ENCODE measurements around the gene GAS7. TPM values are rescaled to one million over a fixed set of nuclear protein-coding genes. Genes with fewer than 3 reads are reported as not detected.
A peak's percentile ranks its signal among the peaks of the same experiment; 100 is the strongest.
"Not testable (repeated sequence)": the region's sequence is repeated elsewhere in the genome, so short reads cannot be mapped to it uniquely, and the experiment has no call there.

GAS7 gene
- total and polyA plus RNA-seq, 8 donors = 30.4 to 83.4 (median 40.1) TPM

GRCh38 chr17:10061111-10061845, 137.1 kb downstream of the GAS7 start:
- no peak for TF ChIP-seq CTCF (IDR thresholded peaks at IDR 0.05)
- DNase-seq = peak in 2 of 4 donors; percentile 65 to 82
- peaks cover 0 to 6% of the 10 kb centered on the region in 2 donors for H3K9me3 ChIP-seq
- peaks cover 4 to 68% of the 10 kb centered on the region in 2 donors for H3K4me1 ChIP-seq
- ATAC-seq = no peak
- H3K27me3 ChIP-seq = peaks cover 0 to 6% of the 10 kb centered on the region in 2 donors
- H3K4me3 ChIP-seq = no peak overlapping the region
- H3K36me3 ChIP-seq = no peaks in the 10 kb centered on the region
- intact Hi-C loops (cut with DNase I) = no loop called here
- H3K27ac ChIP-seq = peak overlapping the region; percentile 48 to 62

- peaks cover 0 to 6% of the 10 kb centered on the region in 2 donors for H3K27me3 ChIP-seq
- DNase-seq (no peak), ATAC-seq (no peak)
- H3K4me1 ChIP-seq = peaks cover 4 to 68% of the 10 kb centered on the region in 2 donors
- no peak for TF ChIP-seq CTCF (IDR thresholded peaks at IDR 0.05)
- H3K4me3 ChIP-seq = no peak overlapping the region
- no peaks in the 10 kb centered on the region for H3K36me3 ChIP-seq
- peaks cover 0 to 5% of the 10 kb centered on the region in 2 donors for H3K9me3 ChIP-seq
- no peak overlapping the region for H3K27ac ChIP-seq
- intact Hi-C loops (cut with DNase I) = no loop called here
Observed at GRCh38 chr17:10060526-10060925, 137.9 kb downstream of the GAS7 start.

GRCh38 chr17:10059684-10060211, 138.7 kb downstream of the GAS7 start:
- Histone ChIP-seq H3K9me3 (no peaks in the 10 kb centered on the region), H3K4me3 (no peak overlapping the region), H3K27ac (no peak overlapping the region), H3K36me3 (no peaks in the 10 kb centered on the region), H3K4me1 (peaks cover 4 to 65% of the 10 kb centered on the region in 2 donors), H3K27me3 (peaks cover 0 to 9% of the 10 kb centered on the region in 2 donors)
- ATAC-seq = no peak
- intact Hi-C loops (cut with DNase I) = no loop called here
- TF ChIP-seq CTCF (IDR thresholded peaks at IDR 0.05) = no peak
- peak in 2 of 4 donors; percentile 57 to 76 for DNase-seq

GRCh38 chr17:10058921-10059683, 139.3 kb downstream of the GAS7 start:
- no peak for ATAC-seq
- Histone ChIP-seq H3K27me3 (peaks cover 0 to 12% of the 10 kb centered on the region in 2 donors), H3K4me3 (no peak overlapping the region), H3K4me1 (peaks cover 4 to 59% of the 10 kb centered on the region in 2 donors), H3K36me3 (no peaks in the 10 kb centered on the region), H3K27ac (no peak overlapping the region), H3K9me3 (no peaks in the 10 kb centered on the region)
- no peak for DNase-seq
- no peak for TF ChIP-seq CTCF (IDR thresholded peaks at IDR 0.05)
- intact Hi-C loops (cut with DNase I) = no loop called here

- Histone ChIP-seq H3K4me1 (peaks cover 4 to 43% of the 10 kb centered on the region in 2 donors), H3K27me3 (peaks cover 0 to 12% of the 10 kb centered on the region in 2 donors)
- intact Hi-C loops (cut with DNase I); H3K27ac ChIP-seq; DNase-seq; H3K4me3 ChIP-seq; H3K9me3 ChIP-seq; H3K36me3 ChIP-seq; ATAC-seq: not testable (repeated sequence)
Observed at GRCh38 chr17:10057466-10057865, 140.9 kb downstream of the GAS7 start.
